OCI-LY3 (cell line): ENCODE results near the gene ETV7.

Experiments used
- CTCF ChIP-seq: fragments of 200-600, 300-600 bp; sonication (generic); IDR thresholded peaks from 2 replicates; pipeline ENCODE4 v1.5.1; 2014; ENCODE audit warnings: antibody characterized with exemption, low read length, low read depth
- EZH2phosphoT487 ChIP-seq: fragments of 200-600 bp; shearing (Covaris generic); IDR thresholded peaks from 2 replicates; pipeline ENCODE4 v1.6.1; 2018; ENCODE audit warnings: antibody characterized with exemption, mixed run types, low read depth

GRCh38 chr6:36317623-36318022 lies 69.8 kb downstream of the ETV7 start:
- TF ChIP-seq CTCF (no peak), EZH2phosphoT487 (no peak)
